ENCODE measurements around the gene GRIA3.

DNA sequence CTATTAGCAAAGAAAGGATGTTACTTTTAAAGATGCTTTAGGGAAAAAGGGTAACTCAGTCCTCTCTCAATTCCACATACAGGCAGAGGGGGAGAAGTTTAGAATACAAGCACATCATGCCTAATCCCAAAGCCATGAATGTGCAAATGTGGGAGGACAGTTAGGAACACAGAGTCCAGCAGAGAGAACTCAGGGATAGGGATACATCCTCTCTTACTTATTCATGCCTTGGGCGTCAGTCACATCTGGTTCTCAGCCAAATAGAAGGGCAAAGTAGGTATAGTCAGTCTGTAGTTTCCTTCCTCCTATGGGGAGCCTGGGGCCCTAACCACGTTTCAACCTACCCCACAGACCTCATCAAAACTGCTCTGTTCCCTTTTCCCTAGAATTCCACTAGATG is 87.8 kb downstream of the GRIA3 start:
- TF ChIP-seq, protein P1, sequence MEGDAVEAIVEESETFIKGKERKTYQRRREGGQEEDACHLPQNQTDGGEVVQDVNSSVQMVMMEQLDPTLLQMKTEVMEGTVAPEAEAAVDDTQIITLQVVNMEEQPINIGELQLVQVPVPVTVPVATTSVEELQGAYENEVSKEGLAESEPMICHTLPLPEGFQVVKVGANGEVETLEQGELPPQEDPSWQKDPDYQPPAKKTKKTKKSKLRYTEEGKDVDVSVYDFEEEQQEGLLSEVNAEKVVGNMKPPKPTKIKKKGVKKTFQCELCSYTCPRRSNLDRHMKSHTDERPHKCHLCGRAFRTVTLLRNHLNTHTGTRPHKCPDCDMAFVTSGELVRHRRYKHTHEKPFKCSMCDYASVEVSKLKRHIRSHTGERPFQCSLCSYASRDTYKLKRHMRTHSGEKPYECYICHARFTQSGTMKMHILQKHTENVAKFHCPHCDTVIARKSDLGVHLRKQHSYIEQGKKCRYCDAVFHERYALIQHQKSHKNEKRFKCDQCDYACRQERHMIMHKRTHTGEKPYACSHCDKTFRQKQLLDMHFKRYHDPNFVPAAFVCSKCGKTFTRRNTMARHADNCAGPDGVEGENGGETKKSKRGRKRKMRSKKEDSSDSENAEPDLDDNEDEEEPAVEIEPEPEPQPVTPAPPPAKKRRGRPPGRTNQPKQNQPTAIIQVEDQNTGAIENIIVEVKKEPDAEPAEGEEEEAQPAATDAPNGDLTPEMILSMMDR (IDR thresholded peaks at IDR 0.05) = no peak
- no peak for TF ChIP-seq POLR2AphosphoS5 (IDR thresholded peaks at IDR 0.05; ENCODE audit: insufficient read depth in 1 of 2, low read depth in 1 of 2)
- TF ChIP-seq POLR2A (IDR thresholded peaks at IDR 0.05) = no peak
